Ishikawa (cell line): ENCODE measurements around the gene ASNSD1.

Experiments
- CEBPB ChIP-seq: IDR thresholded peaks from 2 replicates; pipeline ENCODE4 v1.6.1; 2012
- EP300 ChIP-seq: IDR thresholded peaks from 2 replicates; pipeline ENCODE4 v1.6.1; 2012; ENCODE audit warnings: borderline replicate concordance
- TF ChIP-seq, protein P1 (sequence below): IDR thresholded peaks from 2 replicates; pipeline ENCODE4 v1.6.1; 2012; ENCODE audit warnings: low read depth, mild to moderate bottlenecking

DNA sequence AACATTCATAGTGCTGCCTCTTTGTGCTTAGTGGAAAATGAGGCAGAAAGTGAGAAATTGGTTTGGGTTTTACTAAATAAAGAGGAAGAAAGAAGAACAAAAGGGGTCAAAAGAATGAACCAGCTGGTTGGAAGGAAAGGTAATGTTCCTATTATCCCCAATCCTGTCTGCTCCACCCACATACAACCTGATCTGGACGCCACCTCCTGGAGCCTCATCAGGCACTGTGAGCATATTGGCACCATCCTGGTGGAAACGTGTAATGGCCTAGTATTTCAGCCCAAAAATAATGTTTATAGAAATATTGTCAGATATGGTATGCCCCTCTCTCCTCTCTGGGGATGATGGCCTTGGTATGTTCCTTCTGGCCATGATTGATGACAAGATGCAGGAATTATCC is 35.6 kb upstream of the ASNSD1 start:
- no peak for TF ChIP-seq EP300
- TF ChIP-seq, protein P1, sequence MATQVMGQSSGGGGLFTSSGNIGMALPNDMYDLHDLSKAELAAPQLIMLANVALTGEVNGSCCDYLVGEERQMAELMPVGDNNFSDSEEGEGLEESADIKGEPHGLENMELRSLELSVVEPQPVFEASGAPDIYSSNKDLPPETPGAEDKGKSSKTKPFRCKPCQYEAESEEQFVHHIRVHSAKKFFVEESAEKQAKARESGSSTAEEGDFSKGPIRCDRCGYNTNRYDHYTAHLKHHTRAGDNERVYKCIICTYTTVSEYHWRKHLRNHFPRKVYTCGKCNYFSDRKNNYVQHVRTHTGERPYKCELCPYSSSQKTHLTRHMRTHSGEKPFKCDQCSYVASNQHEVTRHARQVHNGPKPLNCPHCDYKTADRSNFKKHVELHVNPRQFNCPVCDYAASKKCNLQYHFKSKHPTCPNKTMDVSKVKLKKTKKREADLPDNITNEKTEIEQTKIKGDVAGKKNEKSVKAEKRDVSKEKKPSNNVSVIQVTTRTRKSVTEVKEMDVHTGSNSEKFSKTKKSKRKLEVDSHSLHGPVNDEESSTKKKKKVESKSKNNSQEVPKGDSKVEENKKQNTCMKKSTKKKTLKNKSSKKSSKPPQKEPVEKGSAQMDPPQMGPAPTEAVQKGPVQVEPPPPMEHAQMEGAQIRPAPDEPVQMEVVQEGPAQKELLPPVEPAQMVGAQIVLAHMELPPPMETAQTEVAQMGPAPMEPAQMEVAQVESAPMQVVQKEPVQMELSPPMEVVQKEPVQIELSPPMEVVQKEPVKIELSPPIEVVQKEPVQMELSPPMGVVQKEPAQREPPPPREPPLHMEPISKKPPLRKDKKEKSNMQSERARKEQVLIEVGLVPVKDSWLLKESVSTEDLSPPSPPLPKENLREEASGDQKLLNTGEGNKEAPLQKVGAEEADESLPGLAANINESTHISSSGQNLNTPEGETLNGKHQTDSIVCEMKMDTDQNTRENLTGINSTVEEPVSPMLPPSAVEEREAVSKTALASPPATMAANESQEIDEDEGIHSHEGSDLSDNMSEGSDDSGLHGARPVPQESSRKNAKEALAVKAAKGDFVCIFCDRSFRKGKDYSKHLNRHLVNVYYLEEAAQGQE: no peak
- TF ChIP-seq CEBPB: no peak
